ENCODE data around the gene FOSL2.

The FOSL2 gene

GRCh38 chr2:28413899-28414295 lies 21.2 kb downstream of the FOSL2 start:
- DNase-seq: peak; percentile 8

GRCh38 chr2:28414583-28414982 lies 21.9 kb downstream of the FOSL2 start:
- DNase-seq: peak; percentile 3

GRCh38 chr2:28415010-28415409 lies 22.4 kb downstream of the FOSL2 start:
- DNase-seq: peak; percentile 13

GRCh38 chr2:28415715-28416114 lies 23.1 kb downstream of the FOSL2 start:
- peak; percentile 7 for DNase-seq

- no peak for DNase-seq
These were observed 26.3 kb downstream of the FOSL2 start for GRCh38 chr2:28419003-28419402.

GRCh38 chr2:28419443-28420270 lies 27.0 kb downstream of the FOSL2 start:
- peak; percentile 36 for DNase-seq

- DNase-seq: peak; percentile 13
These were observed 28.1 kb downstream of the FOSL2 start for GRCh38 chr2:28420722-28421121.

- DNase-seq: peak; percentile 3
These were observed 30.5 kb downstream of the FOSL2 start for GRCh38 chr2:28422908-28423741.

GRCh38 chr2:28423856-28424605 lies 31.4 kb downstream of the FOSL2 start:
- peak; percentile 57 for DNase-seq

- DNase-seq: no peak
These were observed 32.3 kb downstream of the FOSL2 start for GRCh38 chr2:28424799-28425463.

- no peak for DNase-seq
These were observed 32.8 kb downstream of the FOSL2 start for GRCh38 chr2:28425464-28425835.

- DNase-seq: no peak
These were observed 35.2 kb downstream of the FOSL2 start for GRCh38 chr2:28427741-28428415.

- DNase-seq: no peak
These were observed 35.8 kb downstream of the FOSL2 start for GRCh38 chr2:28428486-28428885.

GRCh38 chr2:28429636-28430376 lies 37.1 kb downstream of the FOSL2 start:
- DNase-seq: no peak

- DNase-seq: no peak
These were observed 37.7 kb downstream of the FOSL2 start for GRCh38 chr2:28430377-28430765.

- no peak for DNase-seq
These were observed 38.2 kb downstream of the FOSL2 start for GRCh38 chr2:28430788-28431418.

- DNase-seq: no peak
These were observed 39.1 kb downstream of the FOSL2 start for GRCh38 chr2:28431741-28432140.

GRCh38 chr2:28432362-28432761 lies 39.7 kb downstream of the FOSL2 start:
- DNase-seq: no peak

GRCh38 chr2:28433215-28433614 lies 40.6 kb downstream of the FOSL2 start:
- DNase-seq: no peak

GRCh38 chr2:28433935-28434599 lies 41.4 kb downstream of the FOSL2 start:
- no peak for DNase-seq
